HL-60 (cell line): ENCODE data around the gene TK2.

Experiments
- DNase-seq, 2 experiments: peaks; one replicate each; pipeline ENCODE4 v3.0.0-alpha.2; 2010 to 2020; ENCODE audit warnings: low read depth in 1 of 2, low spot score in 1 of 2
- H3K27ac ChIP-seq: fragments of 250-450 bp; sonication (Bioruptor Pico); replicated peaks from 2 replicates; pipeline ENCODE4 v1.5.1; 2020; ENCODE audit warnings: mild to moderate bottlenecking, moderate library complexity
- H3K27me3 ChIP-seq: fragments of 250-450 bp; sonication (Bioruptor Pico); 2 replicates; pipeline ENCODE4 v1.5.1; 2021; ENCODE audit warnings: mild to moderate bottlenecking, moderate library complexity; ENCODE audit not compliant: insufficient read depth, poor library complexity, severe bottlenecking
- H3K4me3 ChIP-seq: replicated peaks from 2 replicates; pipeline ENCODE4 v1.5.1; 2011; ENCODE audit warnings: mild to moderate bottlenecking, control low read depth, low read length; ENCODE audit not compliant: insufficient read depth
- CTCF ChIP-seq: IDR thresholded peaks from one replicate; pipeline ENCODE4 v1.5.1; 2011; ENCODE audit warnings: low read length, control low read depth, inconsistent platforms; ENCODE audit not compliant: insufficient read depth
- GABPA ChIP-seq: IDR thresholded peaks from 2 replicates; pipeline ENCODE4 v1.6.1; 2012; ENCODE audit warnings: low read depth
- POLR2AphosphoS5 ChIP-seq: IDR thresholded peaks from 2 replicates; pipeline ENCODE4 v1.6.1; 2012; ENCODE audit warnings: low read depth
- REST ChIP-seq: IDR thresholded peaks from 2 replicates; pipeline ENCODE4 v1.6.1; 2012; ENCODE audit warnings: low read depth; ENCODE audit not compliant: insufficient replicate concordance
- SPI1 ChIP-seq: IDR thresholded peaks from 2 replicates; pipeline ENCODE4 v1.6.1; 2012; ENCODE audit warnings: low read depth, mild to moderate bottlenecking, borderline replicate concordance

Gene TK2

GRCh38 chr16:66594739-66595138 is 44.8 kb upstream of the TK2 start:
- Histone ChIP-seq H3K27ac (no peak overlapping the region), H3K4me3 (no peak overlapping the region), H3K27me3 (no peaks in the 10 kb centered on the region)
- TF ChIP-seq GABPA (no peak), REST (no peak), SPI1 (no peak), POLR2AphosphoS5 (no peak), CTCF (no peak)
- DNase-seq, result no peak

GRCh38 chr16:66592814-66593213 is 42.9 kb upstream of the TK2 start:
- H3K27me3 ChIP-seq, result no peaks in the 10 kb centered on the region
- DNase-seq, result no peak
- TF ChIP-seq REST (no peak), POLR2AphosphoS5 (no peak), GABPA (no peak), CTCF (no peak), SPI1 (no peak)

GRCh38 chr16:66592241-66592640 is 42.3 kb upstream of the TK2 start:
- Histone ChIP-seq H3K4me3 (no peak overlapping the region), H3K27ac (no peak overlapping the region), H3K27me3 (no peaks in the 10 kb centered on the region)
- TF ChIP-seq CTCF (no peak), SPI1 (no peak), REST (no peak), GABPA (no peak), POLR2AphosphoS5 (no peak)
- no peak for DNase-seq

More at GRCh38 chr16:66592814-66593213, 42.9 kb upstream of the TK2 start:
- no peak overlapping the region for H3K4me3 ChIP-seq
- no peak overlapping the region for H3K27ac ChIP-seq
